Measurements from ENCODE around the gene MRPS23. TPM values are rescaled to one million over a fixed set of nuclear protein-coding genes. Genes with fewer than 3 reads are reported as not detected.

The MRPS23 gene
- total and polyA plus RNA-seq, 2 of the 13 experiments (the other 11 are each of a cell fraction or from before 2014, with no cell fraction given), result 63.2 to 181 TPM

DNA sequence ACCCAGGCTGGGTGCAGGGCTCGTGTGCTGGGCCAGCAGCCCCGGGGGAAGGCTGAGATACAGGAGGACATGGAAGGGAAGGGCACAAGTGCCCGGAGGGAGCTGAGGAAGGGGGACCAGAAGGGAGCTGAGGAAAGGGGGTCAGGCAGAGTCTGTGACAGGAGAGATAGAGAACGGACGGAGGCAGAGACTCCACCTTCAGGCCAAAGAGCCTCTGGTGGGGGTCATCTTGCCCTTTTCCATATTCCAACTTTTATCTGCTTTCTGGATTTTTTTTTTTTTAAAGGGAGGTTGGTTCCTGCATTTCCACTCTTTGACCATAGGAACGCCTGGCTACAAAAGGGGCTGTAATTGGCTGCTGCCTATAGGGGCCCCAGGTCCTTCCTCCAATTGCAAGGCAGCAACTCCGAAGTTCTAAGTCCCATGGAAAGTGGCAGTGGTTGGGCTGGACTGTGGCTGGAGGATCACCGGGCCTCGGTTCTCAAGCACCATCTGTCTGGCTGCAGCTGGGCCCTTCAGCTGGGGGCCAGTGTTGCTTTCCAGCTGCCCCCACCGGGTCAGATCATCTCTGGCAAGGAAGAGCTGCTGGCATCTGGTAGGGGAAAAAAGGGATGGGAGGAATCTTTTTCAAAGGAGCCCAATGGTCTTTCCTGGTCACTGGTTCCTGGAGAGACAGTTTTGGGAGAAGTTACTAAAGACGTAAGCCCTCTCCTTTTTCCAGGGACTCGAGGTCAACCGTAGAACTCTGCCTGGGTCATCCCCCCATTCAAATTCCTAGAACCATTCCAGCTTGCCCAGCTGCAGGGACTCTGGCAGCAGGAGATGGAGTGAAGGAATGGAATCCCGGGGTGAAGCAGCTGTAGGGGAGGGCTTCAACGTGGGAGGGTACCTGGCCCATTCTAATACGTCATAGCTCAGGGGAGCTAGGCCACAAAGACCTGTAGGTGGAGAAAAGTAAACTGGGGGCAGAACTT is 13.1 kb upstream of the MRPS23 start (continued):
- TF ChIP-seq, protein P1, sequence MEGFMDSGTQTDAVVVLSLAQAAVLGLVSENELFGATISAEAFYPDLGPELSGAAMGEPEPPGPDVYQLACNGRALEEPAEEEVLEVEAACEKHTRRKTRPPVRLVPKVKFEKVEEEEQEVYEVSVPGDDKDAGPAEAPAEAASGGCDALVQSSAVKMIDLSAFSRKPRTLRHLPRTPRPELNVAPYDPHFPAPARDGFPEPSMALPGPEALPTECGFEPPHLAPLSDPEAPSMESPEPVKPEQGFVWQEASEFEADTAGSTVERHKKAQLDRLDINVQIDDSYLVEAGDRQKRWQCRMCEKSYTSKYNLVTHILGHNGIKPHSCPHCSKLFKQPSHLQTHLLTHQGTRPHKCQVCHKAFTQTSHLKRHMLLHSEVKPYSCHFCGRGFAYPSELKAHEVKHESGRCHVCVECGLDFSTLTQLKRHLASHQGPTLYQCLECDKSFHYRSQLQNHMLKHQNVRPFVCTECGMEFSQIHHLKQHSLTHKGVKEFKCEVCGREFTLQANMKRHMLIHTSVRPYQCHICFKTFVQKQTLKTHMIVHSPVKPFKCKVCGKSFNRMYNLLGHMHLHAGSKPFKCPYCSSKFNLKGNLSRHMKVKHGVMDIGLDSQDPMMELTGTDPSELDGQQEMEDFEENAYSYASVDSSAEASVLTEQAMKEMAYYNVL (CRISPR knock-in tag; IDR thresholded peaks at IDR 0.05; ENCODE audit: borderline replicate concordance), result peak; percentile 71
- TF ChIP-seq, protein P2, sequence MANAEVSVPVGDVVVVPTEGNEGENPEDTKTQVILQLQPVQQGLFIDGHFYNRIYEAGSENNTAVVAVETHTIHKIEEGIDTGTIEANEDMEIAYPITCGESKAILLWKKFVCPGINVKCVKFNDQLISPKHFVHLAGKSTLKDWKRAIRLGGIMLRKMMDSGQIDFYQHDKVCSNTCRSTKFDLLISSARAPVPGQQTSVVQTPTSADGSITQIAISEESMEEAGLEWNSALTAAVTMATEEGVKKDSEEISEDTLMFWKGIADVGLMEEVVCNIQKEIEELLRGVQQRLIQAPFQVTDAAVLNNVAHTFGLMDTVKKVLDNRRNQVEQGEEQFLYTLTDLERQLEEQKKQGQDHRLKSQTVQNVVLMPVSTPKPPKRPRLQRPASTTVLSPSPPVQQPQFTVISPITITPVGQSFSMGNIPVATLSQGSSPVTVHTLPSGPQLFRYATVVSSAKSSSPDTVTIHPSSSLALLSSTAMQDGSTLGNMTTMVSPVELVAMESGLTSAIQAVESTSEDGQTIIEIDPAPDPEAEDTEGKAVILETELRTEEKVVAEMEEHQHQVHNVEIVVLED (CRISPR knock-in tag; IDR thresholded peaks at IDR 0.05; ENCODE audit: borderline replicate concordance), result no peak
- TF ChIP-seq, protein P3, sequence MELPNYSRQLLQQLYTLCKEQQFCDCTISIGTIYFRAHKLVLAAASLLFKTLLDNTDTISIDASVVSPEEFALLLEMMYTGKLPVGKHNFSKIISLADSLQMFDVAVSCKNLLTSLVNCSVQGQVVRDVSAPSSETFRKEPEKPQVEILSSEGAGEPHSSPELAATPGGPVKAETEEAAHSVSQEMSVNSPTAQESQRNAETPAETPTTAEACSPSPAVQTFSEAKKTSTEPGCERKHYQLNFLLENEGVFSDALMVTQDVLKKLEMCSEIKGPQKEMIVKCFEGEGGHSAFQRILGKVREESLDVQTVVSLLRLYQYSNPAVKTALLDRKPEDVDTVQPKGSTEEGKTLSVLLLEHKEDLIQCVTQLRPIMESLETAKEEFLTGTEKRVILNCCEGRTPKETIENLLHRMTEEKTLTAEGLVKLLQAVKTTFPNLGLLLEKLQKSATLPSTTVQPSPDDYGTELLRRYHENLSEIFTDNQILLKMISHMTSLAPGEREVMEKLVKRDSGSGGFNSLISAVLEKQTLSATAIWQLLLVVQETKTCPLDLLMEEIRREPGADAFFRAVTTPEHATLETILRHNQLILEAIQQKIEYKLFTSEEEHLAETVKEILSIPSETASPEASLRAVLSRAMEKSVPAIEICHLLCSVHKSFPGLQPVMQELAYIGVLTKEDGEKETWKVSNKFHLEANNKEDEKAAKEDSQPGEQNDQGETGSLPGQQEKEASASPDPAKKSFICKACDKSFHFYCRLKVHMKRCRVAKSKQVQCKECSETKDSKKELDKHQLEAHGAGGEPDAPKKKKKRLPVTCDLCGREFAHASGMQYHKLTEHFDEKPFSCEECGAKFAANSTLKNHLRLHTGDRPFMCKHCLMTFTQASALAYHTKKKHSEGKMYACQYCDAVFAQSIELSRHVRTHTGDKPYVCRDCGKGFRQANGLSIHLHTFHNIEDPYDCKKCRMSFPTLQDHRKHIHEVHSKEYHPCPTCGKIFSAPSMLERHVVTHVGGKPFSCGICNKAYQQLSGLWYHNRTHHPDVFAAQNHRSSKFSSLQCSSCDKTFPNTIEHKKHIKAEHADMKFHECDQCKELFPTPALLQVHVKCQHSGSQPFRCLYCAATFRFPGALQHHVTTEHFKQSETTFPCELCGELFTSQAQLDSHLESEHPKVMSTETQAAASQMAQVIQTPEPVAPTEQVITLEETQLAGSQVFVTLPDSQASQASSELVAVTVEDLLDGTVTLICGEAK (IDR thresholded peaks at IDR 0.05), result no peak
- TF ChIP-seq, protein P3 (CRISPR knock-in tag; IDR thresholded peaks at IDR 0.05), result 0 out of 2 replicates have a peak, but pooled peaks have one; percentile 48
- TF ChIP-seq SRSF9 (IDR thresholded peaks at IDR 0.05; ENCODE audit: borderline replicate concordance, insufficient read depth, low read depth, low read length, poor library complexity, severe bottlenecking) (no peak), SP2 (CRISPR knock-in tag; IDR thresholded peaks at IDR 0.05) (no peak), SSRP1 (CRISPR knock-in tag; IDR thresholded peaks at IDR 0.05) (0 out of 2 replicates have a peak, but pooled peaks have one; percentile 20), RCOR2 (CRISPR knock-in tag; IDR thresholded peaks at IDR 0.05) (no peak)
- TF ChIP-seq, protein P4, sequence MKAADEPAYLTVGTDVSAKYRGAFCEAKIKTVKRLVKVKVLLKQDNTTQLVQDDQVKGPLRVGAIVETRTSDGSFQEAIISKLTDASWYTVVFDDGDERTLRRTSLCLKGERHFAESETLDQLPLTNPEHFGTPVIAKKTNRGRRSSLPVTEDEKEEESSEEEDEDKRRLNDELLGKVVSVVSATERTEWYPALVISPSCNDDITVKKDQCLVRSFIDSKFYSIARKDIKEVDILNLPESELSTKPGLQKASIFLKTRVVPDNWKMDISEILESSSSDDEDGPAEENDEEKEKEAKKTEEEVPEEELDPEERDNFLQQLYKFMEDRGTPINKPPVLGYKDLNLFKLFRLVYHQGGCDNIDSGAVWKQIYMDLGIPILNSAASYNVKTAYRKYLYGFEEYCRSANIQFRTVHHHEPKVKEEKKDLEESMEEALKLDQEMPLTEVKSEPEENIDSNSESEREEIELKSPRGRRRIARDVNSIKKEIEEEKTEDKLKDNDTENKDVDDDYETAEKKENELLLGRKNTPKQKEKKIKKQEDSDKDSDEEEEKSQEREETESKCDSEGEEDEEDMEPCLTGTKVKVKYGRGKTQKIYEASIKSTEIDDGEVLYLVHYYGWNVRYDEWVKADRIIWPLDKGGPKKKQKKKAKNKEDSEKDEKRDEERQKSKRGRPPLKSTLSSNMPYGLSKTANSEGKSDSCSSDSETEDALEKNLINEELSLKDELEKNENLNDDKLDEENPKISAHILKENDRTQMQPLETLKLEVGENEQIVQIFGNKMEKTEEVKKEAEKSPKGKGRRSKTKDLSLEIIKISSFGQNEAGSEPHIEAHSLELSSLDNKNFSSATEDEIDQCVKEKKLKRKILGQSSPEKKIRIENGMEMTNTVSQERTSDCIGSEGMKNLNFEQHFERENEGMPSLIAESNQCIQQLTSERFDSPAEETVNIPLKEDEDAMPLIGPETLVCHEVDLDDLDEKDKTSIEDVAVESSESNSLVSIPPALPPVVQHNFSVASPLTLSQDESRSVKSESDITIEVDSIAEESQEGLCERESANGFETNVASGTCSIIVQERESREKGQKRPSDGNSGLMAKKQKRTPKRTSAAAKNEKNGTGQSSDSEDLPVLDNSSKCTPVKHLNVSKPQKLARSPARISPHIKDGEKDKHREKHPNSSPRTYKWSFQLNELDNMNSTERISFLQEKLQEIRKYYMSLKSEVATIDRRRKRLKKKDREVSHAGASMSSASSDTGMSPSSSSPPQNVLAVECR (CRISPR knock-in tag; IDR thresholded peaks at IDR 0.05; ENCODE audit: borderline replicate concordance), result peak; percentile 50; the same call in 1 of the 2 replicates

Data from HepG2 (cell line).